Hepatocyte (in vitro differentiated cells): Measurements from ENCODE around the gene RAG1. TPM values are rescaled to one million over a fixed set of nuclear protein-coding genes. Genes with fewer than 3 reads are reported as not detected.

Experiments used
- DNase-seq: peaks from one replicate; pipeline ENCODE4 v3.0.0-alpha.2; 2016; ENCODE audit warnings: low spot score
- H2AFZ ChIP-seq: fragments of 200-600 bp; sonication (generic); 2 replicates; pipeline ENCODE4 v1.6.0; 2016; ENCODE audit warnings: antibody characterized with exemption, mild to moderate bottlenecking
- H3K27ac ChIP-seq: fragments of 200-600 bp; sonication (generic); 2 replicates; pipeline ENCODE4 v1.5.1; 2016; ENCODE audit warnings: mild to moderate bottlenecking
- H3K27me3 ChIP-seq: fragments of 200-600 bp; sonication (generic); 2 replicates; pipeline ENCODE4 v1.6.1; 2016
- H3K36me3 ChIP-seq: fragments of 200-600 bp; sonication (generic); replicated peaks from 2 replicates; pipeline ENCODE4 v1.5.1; 2016; ENCODE audit warnings: low read depth; ENCODE audit not compliant: insufficient read depth
- H3K4me1 ChIP-seq: fragments of 200-600 bp; sonication (generic); 2 replicates; pipeline ENCODE4 v1.5.1; 2016; ENCODE audit warnings: mild to moderate bottlenecking, moderate library complexity; ENCODE audit not compliant: insufficient read depth
- H3K4me2 ChIP-seq: fragments of 200-600 bp; sonication (generic); 2 replicates; pipeline ENCODE4 v1.6.0; 2016
- H3K4me3 ChIP-seq: fragments of 200-600 bp; sonication (generic); 2 replicates; pipeline ENCODE4 v1.5.1; 2016; ENCODE audit warnings: mild to moderate bottlenecking
- H3K79me2 ChIP-seq: fragments of 200-600 bp; sonication (generic); 2 replicates; pipeline ENCODE4 v1.6.0; 2017; ENCODE audit warnings: mild to moderate bottlenecking
- H3K9me2 ChIP-seq: fragments of 200-600 bp; sonication (generic); replicated peaks from 2 replicates; pipeline ENCODE4 v1.6.0; 2017; ENCODE audit warnings: mild to moderate bottlenecking; ENCODE audit not compliant: insufficient read depth
- H3K9me3 ChIP-seq: fragments of 200-600 bp; sonication (generic); 2 replicates; pipeline ENCODE4 v1.5.1; 2016; ENCODE audit warnings: low read depth, mild to moderate bottlenecking
- H4K20me1 ChIP-seq: fragments of 200-600 bp; sonication (generic); 2 replicates; pipeline ENCODE4 v1.6.0; 2016; ENCODE audit warnings: mild to moderate bottlenecking; ENCODE audit not compliant: insufficient read depth, poor library complexity, severe bottlenecking
- CTCF ChIP-seq: fragments of 200-600 bp; sonication (generic); IDR thresholded peaks from 2 replicates; pipeline ENCODE4 v1.5.1; 2016; ENCODE audit warnings: antibody characterized with exemption, mild to moderate bottlenecking; ENCODE audit not compliant: poor library complexity
- EZH2 ChIP-seq: fragments of 200-600 bp; sonication (generic); IDR thresholded peaks from 2 replicates; pipeline ENCODE4 v1.6.1; 2016; ENCODE audit warnings: antibody characterized with exemption, mild to moderate bottlenecking, borderline replicate concordance
- EZH2phosphoT487 ChIP-seq: fragments of 200-600 bp; sonication (generic); IDR thresholded peaks from one replicate; pipeline ENCODE4 v1.6.1; 2018; ENCODE audit warnings: antibody characterized with exemption, mild to moderate bottlenecking, low read depth, moderate library complexity; ENCODE audit not compliant: unreplicated experiment, severe bottlenecking
- WGBS: methylation state at CpG from one replicate; pipeline ENCODE4 v1.1.6; 2016; ENCODE audit warnings: low lambda C conversion rate; ENCODE audit errors: missing lambda C conversion rate; 5-methylcytosine and 5-hydroxymethylcytosine counted together
- polyA plus RNA-seq: library from polyadenylated mRNA; unstranded; fragments of >200 nt; fragmentation: Nextera tagmentation; extraction: Ambion mirVana; gene quantifications from 2 replicates; pipeline ENCODE4 v1.2.1, GENCODE V29; 2016
- total RNA-seq: library from RNA; depleted of rRNA; stranded (reverse); fragments of >200 nt; gene quantifications from 2 replicates; pipeline ENCODE4 v1.2.3, GENCODE V29; 2014

RAG1 gene
- total and polyA plus RNA-seq, 2 experiments from 2014 or later: 1.0 to 1.5 TPM

GRCh38 chr11:36577373-36577772 is 9.6 kb downstream of the RAG1 start:
- H3K4me3 ChIP-seq: no peak overlapping the region
- H3K27ac ChIP-seq: no peak overlapping the region
- H3K27me3 ChIP-seq: no peaks in the 10 kb centered on the region
- no peaks in the 10 kb centered on the region for H3K9me2 ChIP-seq
- H3K36me3 ChIP-seq: no peaks in the 10 kb centered on the region
- TF ChIP-seq CTCF (no peak), EZH2phosphoT487 (no peak), EZH2 (no peak)
- WGBS: 44% methylated on average over 2 of the region's 2 CpGs
- no peaks in the 10 kb centered on the region for H3K79me2 ChIP-seq
- no peak for DNase-seq
- no peak overlapping the region for H3K4me2 ChIP-seq
- H2AFZ ChIP-seq: no peak overlapping the region
- no peaks in the 10 kb centered on the region for H3K9me3 ChIP-seq
- no peaks in the 10 kb centered on the region for H4K20me1 ChIP-seq
- H3K4me1 ChIP-seq: no peaks in the 10 kb centered on the region

- TF ChIP-seq EZH2phosphoT487 (no peak), EZH2 (no peak), CTCF (no peak)
- Histone ChIP-seq H3K9me2 (no peaks in the 10 kb centered on the region), H3K9me3 (no peaks in the 10 kb centered on the region), H3K27me3 (no peaks in the 10 kb centered on the region), H2AFZ (no peak overlapping the region), H3K79me2 (no peaks in the 10 kb centered on the region), H3K36me3 (no peaks in the 10 kb centered on the region), H3K4me3 (no peak overlapping the region), H3K27ac (no peak overlapping the region), H3K4me2 (no peak overlapping the region), H3K4me1 (no peaks in the 10 kb centered on the region), H4K20me1 (no peaks in the 10 kb centered on the region)
- 85% methylated on average over 2 of the region's 2 CpGs for WGBS
- no peak for DNase-seq
These were observed 10.1 kb downstream of the RAG1 start for GRCh38 chr11:36577859-36578258.

GRCh38 chr11:36578458-36578857 is 10.7 kb downstream of the RAG1 start:
- Histone ChIP-seq H3K27me3 (no peaks in the 10 kb centered on the region), H3K4me2 (no peak overlapping the region), H3K9me3 (no peaks in the 10 kb centered on the region), H3K9me2 (no peaks in the 10 kb centered on the region), H3K79me2 (no peaks in the 10 kb centered on the region), H3K4me1 (no peaks in the 10 kb centered on the region), H4K20me1 (no peaks in the 10 kb centered on the region), H3K27ac (no peak overlapping the region), H3K4me3 (no peak overlapping the region), H2AFZ (no peak overlapping the region), H3K36me3 (no peaks in the 10 kb centered on the region)
- DNase-seq: no peak
- TF ChIP-seq EZH2phosphoT487 (no peak), EZH2 (no peak), CTCF (no peak)
- 48% methylated on average over 1 of the region's 1 CpG for WGBS

- H3K27me3 ChIP-seq: peaks cover 10% of the 10 kb centered on the region
- TF ChIP-seq EZH2: no peak
- no peak for TF ChIP-seq EZH2phosphoT487
- TF ChIP-seq CTCF: no peak
- WGBS: 74% methylated on average over 2 of the region's 2 CpGs
- no peaks in the 10 kb centered on the region for H4K20me1 ChIP-seq
- no peak overlapping the region for H3K4me2 ChIP-seq
- DNase-seq: no peak
- H3K9me2 ChIP-seq: no peaks in the 10 kb centered on the region
- H3K79me2 ChIP-seq: no peaks in the 10 kb centered on the region
- H3K4me3 ChIP-seq: no peak overlapping the region
- no peak overlapping the region for H2AFZ ChIP-seq
- no peaks in the 10 kb centered on the region for H3K9me3 ChIP-seq
- no peak overlapping the region for H3K27ac ChIP-seq
- H3K36me3 ChIP-seq: no peaks in the 10 kb centered on the region
- no peaks in the 10 kb centered on the region for H3K4me1 ChIP-seq
These were observed 13.7 kb downstream of the RAG1 start for GRCh38 chr11:36581536-36581935.
